GM19438 (cell line): ENCODE results near the gene SMPX.
"Not testable (repeated sequence)": the region's sequence is repeated elsewhere in the genome, so short reads cannot be mapped to it uniquely, and the experiment has no call there.

Source experiments
- ATAC-seq: cut with Tn5 transposase; IDR thresholded peaks from one replicate; pipeline ENCODE4 v1.9.1; 2021; ENCODE audit warnings: low read depth; ENCODE audit not compliant: unreplicated experiment

The SMPX gene

DNA sequence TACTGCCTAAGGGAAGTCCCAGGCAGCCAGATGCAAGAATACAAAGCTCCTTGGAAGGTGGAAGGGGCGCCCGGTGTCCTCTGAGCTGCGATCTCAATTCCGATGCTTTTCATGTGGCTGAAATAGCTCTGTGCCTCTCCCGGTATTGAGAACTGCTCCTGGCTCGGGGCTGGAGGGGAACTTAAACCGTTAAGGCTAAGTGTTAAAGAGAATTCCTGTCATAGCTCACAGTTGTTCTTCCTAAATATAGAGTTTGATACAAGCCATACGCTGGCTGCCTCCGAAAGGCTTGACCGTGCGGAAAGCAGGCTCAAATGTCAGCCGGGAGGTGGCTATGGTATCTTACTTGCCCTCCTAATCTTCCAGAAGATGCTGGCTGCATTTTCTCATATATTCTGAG is at the start of gene SMPX:
TSS of gene SMPX (minus strand) at position 157 of the 400 bp plus-strand sequence. CDS start 3,826 bp downstream, outside the sequence.
- no peak for ATAC-seq

DNA sequence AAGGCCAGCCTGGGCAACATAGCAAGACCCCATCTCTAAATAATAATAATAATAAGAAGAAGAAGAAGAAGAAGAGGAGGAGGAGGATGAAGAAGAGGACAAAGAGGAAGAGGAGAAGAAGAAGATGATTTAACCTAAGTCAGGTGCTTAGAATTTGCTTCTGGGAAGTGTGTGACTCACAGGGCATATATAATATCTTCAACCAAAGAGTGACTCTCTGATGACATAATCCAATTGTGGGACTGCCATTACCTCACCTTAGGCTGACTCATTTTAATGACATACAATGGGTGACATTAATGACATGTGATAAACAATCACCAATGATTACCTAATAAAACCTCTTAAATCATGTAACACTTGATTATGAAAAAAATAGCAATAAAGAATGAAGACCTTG is 48.8 kb upstream of the SMPX start:
- no peak for ATAC-seq

DNA sequence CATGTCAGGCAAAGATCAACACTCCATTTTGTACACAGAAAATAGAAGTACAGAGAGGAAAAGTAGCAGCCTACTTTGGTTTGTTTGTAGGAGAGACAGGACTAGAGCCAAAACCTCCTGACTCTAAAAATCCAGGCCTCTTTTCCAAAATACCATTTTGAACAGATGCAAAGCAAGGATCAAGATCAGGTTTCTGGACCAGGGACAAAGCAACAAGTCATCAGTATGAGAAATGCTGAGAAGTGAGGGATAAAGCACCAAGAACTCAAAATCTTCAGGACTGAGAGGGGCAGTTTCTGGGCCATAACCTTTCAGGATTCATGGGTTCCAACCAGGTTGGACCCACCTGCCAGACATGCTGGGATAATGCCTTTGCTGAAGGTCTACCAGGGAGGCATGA is 44.9 kb upstream of the SMPX start:
- ATAC-seq: no peak

DNA sequence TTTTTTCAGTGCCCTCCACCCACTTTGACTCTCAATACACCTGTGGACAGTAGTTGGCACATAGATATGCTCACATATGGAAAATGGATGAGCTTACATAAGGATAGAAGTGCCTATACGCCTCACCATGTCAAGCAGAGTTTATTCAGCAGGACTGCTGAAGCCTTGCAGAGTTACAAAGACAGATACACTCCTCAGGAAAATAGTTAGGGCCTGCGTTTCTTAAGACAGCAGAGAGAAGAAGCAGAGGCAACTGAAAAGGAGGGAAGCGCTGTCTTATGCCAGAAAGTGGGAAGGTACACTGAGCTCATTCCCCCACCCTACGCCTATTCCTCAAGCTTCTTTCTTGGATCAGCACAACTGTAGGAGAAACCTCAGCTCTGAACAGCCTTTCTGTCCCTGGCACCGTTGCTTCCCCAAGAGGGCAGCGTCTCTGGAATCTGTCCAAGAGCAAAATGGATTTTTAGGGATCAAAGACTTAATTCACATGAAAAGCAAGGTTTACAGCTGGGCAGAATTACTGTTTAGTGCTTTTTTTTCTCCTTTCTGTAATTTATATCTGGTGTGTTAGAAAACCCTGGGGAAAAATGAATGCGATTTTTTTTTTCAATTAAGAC is 44.2 kb upstream of the SMPX start:
- no peak for ATAC-seq

DNA sequence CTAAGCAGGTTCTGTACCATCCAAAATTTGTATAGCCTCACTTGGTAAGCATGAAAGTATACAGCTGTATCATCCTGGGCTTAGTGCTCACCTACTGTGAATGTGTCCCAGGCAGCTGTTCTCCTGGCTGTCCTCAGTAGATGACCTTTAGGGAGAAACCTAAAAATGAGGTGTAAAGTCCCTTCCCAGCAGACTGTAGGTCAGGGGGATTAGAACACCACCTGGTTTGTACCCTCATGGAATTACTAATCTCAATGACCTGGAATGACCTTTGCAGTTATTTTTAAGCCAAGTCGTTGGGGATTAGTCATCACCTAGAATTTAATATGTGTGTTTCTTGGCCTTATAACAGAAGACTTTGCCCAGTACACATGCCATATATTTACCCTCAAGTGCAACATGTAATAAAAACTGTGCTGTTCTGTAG is 42.4 kb upstream of the SMPX start:
- no peak for ATAC-seq

DNA sequence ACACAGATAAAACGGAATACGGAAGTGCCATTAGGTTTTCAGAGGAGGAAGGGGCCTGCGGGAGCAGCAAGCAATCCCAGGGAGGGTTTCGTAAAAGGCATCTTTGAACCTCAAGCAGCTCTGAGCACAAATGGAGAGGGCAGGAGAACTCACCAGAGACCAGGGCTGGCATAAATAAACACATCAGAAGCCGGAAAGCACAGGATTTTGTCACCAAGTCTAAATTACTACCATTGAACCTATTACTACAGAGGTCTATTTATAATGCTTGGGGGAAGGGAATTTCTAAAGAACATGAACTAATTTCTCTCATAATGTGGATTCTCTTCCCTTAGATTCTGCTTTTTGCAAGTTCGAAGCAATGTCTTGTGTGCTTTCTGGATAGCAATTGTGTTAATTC is 41.9 kb upstream of the SMPX start:
- ATAC-seq: no peak

DNA sequence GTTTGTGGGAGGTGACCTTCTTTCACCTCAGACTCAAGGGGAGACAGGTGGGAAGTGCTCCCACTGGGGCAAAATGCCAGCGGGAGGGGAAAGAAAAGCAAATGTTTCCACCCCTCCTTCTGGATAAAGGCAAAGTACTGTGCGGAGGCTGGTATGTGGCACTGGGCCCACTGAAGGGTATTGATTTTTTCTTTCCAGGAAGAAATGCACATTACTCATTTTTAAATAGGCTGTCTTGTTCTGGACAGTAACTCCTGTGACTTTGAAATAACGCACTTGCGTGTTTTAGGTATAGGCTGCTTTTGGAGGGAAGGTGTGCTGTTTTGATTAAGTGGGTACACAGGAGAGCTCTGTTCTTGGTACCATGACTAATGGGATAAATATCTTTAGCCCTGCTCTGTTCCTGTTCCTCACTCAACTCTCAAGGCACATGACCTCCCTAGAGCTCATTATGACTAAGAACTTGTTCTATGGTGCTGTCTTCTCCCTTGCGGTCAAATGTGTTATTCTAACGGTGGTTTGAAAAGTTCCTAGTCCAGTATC is 40.8 kb upstream of the SMPX start:
- no peak for ATAC-seq

DNA sequence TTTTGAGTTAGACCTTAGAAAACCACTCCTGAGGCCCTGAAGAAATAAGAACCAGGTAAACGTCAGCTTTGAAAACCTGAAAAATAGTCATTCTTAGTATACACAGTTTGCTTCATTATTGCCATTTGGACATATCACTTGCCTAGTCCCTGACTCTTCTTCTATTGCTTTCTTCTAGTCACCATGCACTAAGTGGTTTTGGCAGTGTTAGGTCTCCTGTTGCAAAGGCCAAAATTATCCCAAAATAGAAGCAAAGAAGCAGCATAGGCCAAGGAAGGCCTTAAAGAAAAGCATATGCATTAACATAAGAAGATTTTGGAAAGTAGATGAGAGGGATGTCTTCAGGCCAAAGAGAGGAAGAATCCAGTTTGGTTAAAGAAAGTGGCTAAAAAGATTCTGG is 24.1 kb upstream of the SMPX start:
- ATAC-seq: no peak

DNA sequence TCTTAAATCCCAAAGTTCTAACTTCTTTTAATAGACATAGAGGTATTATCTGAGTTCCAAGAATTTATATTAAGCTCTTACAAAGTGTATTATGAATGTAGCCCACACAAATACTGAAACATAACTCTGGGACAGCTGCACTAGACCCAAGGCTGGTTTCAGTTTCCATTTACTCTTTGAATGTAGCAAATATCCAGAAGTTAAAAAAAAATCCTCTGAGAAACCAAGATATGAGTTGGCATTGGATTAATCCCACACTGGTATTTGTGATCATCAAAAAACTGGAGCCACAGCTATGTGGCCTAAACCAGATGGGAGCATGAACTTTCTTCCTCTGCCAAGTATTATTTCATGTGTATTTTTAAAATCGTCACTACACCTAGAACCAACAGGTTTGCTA is 23.6 kb upstream of the SMPX start:
- ATAC-seq: peak; percentile 69

DNA sequence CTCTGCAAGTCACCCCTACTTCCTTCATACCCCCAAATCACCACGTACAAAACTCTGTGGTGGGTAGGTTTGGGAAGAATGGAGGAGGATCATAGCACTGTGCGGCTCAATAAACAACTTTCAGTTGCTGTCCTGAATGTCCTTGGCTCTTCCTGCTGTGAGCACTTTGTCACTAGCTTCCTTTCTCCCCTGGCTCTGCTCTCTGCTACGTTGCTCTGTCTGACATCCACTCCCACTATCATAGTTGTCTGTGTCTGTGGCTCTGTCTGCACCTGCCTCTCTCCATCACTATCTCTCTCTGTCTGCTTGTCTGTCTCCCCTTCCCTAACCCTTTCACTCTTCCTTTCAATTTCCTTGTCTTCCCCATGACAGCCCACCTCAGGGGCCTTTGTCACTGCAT is 21.2 kb upstream of the SMPX start:
- no peak for ATAC-seq

DNA sequence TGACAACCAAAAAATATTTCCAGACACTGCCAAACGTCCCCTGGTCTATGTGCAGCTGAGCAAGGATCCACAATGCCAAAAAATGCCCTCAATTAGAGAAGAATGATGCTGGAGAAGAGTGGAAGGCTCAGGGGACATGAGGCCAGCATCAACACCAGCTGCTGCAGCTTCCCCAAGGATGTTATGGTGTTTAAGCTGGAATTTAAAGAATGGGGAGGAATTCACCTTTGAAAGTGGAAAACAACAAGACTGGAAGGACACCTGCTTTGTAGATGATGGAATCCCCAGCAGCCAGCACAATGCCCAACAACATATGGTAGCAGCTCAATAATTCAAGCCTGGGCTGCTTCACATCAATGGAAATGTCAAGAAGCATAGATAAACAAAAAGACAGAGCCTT is 20.3 kb upstream of the SMPX start:
- no peak for ATAC-seq

DNA sequence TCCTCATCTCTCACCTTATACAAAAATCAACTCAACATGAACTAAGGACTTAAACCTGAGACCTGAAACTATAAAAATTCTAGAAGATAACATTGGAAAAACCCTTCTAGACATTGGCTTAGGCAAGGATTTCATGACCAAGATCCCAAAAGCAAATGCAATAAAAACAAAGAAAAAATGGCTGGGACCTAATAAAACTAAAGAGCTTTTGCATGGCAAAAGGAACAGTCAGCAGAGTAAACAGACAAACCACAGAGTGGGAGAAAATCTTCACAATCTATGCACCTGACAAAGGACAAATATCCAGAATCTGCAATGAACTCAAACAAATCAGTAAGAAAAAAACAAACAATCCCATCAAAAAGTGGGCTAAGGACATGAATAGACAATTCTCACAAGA is 17.2 kb upstream of the SMPX start:
- not testable (repeated sequence) for ATAC-seq

DNA sequence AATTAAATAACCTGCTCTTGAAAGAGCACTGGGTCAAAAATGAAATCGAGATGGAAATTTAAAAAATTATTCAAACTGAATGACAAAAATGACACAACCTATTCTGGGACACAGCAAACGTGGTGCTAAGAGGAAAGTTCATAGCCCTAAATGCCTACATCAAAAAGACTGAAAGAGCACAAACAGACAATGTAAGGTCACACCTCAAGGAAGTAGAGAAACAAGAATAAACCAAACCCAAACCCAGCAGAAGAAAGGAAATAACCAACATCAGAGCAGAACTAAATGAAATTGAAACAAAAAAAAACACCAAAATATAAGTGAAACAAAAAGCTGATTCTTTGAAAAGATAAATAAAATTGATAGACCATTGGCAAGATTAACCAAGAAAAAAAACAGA is 15.1 kb upstream of the SMPX start:
- ATAC-seq: not testable (repeated sequence)

DNA sequence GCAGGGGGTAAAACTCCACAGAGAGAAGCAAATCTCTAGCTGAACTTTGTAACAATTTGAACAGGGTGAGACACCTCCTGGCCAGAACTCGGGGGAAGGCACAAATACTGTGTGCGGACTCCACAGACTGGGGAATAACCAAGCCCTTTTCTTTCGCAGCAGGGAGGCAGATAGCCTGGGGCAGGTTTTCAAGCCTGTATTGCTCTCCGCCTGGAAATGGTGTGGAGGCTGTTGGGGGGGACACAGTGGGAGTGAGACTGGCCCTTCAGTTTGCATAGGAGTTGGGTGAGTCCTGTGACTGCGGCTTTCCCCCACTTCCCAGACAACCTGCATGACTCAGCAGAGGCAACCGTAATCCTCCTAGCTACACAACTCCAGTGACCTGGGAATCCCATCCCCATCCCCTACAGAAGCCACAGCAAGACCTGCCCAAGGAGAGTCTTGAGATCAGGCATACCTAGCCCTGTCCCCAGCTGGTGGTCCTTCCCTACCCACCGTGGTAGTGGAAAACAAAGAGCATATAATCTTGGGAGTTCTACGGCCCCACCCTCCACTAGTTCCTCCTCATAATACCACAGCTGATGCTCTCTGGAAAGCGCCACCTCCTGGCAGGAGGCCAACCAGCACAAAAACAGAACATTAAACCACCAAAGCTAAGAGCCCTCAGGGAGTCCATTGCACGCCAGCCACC is 12.9 kb upstream of the SMPX start:
- no peak for ATAC-seq

DNA sequence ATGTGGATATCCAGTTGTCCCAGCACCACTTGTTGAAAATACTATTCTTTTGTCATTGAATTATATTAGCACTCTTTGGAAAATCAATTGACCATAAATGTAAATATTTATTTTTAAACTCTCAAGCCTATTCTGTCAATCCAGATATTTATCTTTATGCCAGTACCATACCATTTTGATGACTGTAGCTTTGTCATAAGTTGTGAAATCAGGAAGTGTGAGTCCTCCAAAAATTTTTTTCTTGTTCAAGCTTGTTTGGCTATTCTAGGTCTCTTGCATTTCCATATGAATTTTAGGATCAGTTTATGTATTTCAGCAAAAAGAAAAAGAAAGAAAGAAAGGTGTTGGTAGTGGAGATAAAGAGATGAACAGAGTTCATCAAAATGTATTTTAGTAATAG is 8.2 kb upstream of the SMPX start:
- ATAC-seq: no peak

DNA sequence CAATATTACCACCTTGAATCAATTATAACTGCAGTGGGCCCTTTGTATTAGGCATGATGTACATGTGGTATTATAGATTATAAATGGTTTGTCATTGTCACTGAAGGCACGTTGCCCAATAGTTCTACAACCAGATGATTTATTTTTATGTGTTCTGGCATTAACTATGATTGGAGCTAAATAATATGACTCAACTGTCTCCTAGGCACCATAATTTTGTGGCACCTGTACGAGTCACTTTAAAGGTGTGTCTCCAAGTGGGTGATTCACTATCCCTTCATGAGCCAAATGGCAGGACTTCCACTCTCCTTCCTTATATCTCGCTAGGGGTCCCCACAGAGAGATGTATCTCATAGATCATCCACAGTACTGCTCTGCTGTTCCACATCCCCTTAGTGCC is 6.1 kb upstream of the SMPX start:
- ATAC-seq: no peak

DNA sequence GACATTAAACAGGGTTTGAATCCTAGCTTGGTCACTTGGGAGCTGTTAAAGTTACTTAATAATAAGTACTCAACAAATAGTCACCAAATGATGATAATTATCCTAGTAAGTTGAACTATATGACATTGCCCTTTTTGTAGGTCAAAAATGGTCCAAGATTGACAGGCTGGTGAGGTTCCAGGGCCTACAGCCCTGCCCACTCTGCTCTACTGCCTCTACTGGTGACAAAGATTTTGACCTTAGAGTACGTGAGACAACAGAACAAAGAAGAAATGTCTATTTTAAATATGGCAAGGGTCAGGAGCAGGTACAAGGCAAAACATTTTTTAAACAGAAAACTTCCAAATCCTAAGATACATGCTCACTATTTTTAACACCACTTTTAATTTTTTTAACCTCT is 572 bp upstream of the SMPX start:
- no peak for ATAC-seq

DNA sequence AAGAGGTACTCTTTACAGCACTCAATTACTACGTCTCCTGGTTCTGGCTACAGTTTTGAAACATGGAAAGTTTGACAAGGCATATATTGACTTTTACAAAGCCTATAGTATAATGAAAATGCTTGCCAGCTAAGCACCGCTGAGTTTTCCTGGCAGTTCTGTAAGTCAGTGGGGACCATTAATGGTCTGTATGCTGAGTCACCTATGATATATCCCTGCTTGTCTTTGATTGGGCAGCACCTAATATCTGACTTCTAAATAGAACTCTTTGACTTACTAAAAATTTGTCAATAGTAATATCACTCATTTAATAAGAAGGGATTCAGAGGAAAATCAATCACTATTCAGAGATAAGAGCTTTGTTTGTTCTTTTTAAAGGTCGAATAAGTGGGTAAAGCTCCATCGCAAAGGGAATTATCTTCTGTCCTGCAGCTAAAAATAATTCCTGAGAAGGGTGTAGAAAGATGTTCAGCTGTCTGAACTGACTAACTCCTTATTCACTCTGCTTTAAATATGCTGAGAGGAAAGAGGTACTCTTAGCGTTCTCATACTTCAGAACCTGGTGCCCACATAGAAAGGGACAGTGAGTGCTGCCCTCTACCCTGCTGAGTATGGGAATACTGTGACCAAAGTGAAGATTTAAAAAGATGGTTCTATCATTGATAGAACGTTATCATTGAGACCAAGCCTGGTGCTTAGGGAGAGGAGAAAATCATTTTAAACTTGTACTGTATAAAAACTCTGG is 959 bp downstream of the SMPX start:
- ATAC-seq: no peak

DNA sequence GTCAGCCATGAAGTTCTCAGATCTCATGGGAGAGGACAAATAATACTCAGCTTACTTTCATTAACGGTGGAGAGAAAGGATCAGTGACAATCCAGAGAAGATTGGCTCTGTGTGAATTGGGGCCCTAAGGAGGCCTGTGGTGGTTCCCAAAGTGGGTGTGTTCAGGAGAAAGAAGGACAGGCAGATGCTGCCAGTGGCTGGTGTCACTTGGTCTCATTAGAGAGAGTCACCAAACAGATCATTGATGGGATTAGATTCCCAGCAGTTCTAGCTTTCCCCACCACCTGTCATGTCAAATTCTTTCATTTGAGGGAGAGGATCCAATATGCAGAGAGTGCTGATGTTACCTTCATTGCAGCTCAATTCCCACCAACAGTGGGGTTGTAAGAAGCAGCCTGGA is 8.0 kb downstream of the SMPX start:
- ATAC-seq: no peak

DNA sequence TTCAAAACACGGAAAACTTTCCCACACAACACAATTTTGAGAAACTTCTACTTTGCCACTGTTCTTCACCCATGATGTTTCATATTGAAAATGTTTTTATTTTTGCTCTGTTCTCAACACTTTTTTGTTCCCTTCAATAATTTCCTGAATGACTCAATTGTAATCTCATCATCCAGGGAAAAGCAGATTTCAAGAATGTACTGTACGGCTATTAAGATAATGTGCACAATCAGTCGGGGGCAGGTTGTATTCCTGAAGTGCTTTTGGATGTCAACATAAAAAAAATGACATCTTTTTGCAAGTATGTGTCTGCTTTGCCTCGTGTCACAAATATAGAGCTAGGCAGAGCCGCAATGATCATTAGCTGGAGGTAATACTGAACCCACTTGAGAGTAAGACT is 9.7 kb downstream of the SMPX start:
- ATAC-seq: no peak

DNA sequence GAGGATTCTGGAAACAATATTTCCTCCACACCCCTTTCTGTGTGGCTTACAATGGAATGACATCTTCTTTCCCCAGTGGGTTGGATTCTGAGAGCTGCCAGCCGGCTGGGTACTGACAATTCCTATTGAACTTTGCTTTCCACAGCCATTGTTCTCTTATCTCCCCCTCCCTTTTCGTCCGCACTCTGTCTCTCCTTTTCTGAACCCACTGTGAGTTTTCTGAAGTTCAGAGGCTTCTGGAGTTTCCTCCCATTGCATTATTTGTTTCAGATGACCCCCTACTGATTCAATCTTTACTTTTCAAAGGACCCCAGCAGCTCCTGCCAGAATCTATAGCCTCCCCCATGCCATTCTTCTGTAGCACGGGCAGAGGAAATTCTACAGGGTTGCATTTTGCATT is 10.4 kb downstream of the SMPX start:
- no peak for ATAC-seq

DNA sequence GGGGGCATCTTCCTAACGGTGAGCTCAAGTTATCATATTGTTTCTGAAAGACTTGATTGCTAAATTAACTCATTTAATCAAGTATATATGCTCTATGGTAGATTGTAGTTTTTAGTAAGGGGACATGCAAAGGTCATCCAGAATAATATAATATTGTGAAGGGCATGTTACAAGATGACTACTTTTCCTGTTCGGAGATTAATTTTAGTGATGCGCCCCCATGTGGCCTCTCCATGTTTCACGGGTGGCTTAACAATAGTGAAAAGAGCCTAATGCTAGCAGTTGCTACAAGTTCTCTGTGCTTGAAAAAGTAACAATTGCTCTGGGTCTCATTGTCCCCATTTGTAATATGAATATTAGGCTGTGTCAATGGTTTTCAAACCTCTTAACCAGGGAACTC is 12.2 kb downstream of the SMPX start:
- ATAC-seq: no peak
